ENCODE results near the gene TRIP4. TPM values are rescaled to one million over a fixed set of nuclear protein-coding genes. Genes with fewer than 3 reads are reported as not detected.
"Not testable (repeated sequence)": the region's sequence is repeated elsewhere in the genome, so short reads cannot be mapped to it uniquely, and the experiment has no call there.

Gene TRIP4
- total RNA-seq, 1 donor from 2014 or later: 12.0 TPM

DNA sequence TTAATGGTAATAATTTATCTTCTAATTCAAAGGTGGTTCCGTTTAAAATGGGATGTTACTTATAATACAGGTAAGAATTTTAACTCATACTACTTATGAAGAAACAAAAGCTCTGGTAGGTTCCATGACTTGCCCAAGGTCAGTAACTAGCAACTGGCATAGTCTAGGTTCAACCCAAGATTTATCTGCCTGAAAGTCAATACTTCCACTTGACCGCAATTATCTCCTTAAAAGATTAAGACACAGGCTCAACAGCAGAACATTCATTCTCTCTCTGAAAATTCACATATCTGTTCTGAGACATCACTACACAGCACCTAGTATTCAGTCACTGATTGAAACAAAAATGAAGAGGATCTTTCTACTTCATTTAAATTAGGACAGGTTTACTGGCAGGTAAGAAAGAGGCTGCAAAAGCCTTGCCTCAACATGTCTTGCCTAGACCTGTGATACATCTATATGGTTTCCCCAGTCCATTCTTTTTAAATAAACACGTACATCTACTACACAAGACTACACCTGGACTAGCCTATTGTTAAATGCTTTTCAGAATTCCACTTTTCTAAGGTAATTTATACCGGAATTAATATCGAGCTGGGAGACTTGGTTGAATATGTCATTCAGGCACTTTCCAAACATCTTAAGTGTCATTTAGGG, 32.8 kb upstream of the TRIP4 start:
- Histone ChIP-seq H3K27ac (ENCODE audit: low read depth, low read length) (peak overlapping the region; percentile 71), H3K4me3 (ENCODE audit: low read length in 3 of 3) (peak overlapping the region; percentile 73 to 98 (median 97)), H3K4me1 (ENCODE audit: control insufficient read depth in 3 of 3, insufficient read depth in 3 of 3, low read length in 3 of 3) (peaks cover 9 to 15% (median 12%) of the 10 kb centered on the region in 3 donors), H3K9ac (ENCODE audit: low read depth in 1 of 3, low read length in 3 of 3) (peak overlapping the region; percentile 84 to 90 (median 89)), H3K9me3 (ENCODE audit: control insufficient read depth in 3 of 3, low read length in 3 of 3) (no peaks in the 10 kb centered on the region), H3K36me3 (ENCODE audit: control insufficient read depth in 3 of 3, insufficient read depth in 3 of 3, low read length in 3 of 3) (no peaks in the 10 kb centered on the region), H3K27me3 (ENCODE audit: control insufficient read depth in 3 of 3, insufficient read depth in 3 of 3, low read length in 3 of 3) (no peaks in the 10 kb centered on the region)

DNA sequence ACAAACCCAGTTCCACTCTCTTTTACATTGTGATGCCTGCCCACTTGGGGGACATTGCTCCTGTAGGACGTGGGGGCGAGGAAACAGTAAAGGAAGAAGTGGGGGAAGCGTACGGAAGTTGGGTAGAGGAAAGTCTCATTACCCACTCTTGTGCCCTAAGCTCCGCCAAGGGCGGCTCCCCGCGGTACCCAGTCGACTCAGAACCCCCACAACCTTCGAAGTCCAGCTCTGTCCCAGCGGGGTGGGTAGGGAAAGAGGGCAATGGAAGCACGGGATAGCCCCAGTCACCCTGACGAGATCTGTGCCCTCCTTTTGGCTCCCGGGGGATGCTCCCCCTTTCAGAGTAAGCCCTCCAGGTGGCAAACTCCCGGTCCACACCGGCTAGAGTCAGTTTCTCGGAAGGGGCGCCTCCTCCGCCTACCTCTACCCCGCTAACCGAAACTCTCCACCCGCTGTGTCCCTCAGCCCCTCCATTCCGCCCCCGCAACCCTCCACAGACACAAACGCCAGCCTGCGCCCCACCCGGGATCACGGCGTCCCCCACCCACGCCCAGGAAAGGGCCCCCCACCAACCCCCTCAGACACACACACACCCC, 32.2 kb upstream of the TRIP4 start:
- peak overlapping the region; percentile 71 for H3K27ac ChIP-seq (ENCODE audit: low read depth, low read length)
- H3K27me3 ChIP-seq (ENCODE audit: control insufficient read depth in 3 of 3, insufficient read depth in 3 of 3, low read length in 3 of 3): no peaks in the 10 kb centered on the region
- peak overlapping the region; percentile 84 to 90 (median 89) for H3K9ac ChIP-seq (ENCODE audit: low read depth in 1 of 3, low read length in 3 of 3)
- H3K9me3 ChIP-seq (ENCODE audit: control insufficient read depth in 3 of 3, low read length in 3 of 3): no peaks in the 10 kb centered on the region
- H3K36me3 ChIP-seq (ENCODE audit: control insufficient read depth in 3 of 3, insufficient read depth in 3 of 3, low read length in 3 of 3): no peaks in the 10 kb centered on the region
- H3K4me1 ChIP-seq (ENCODE audit: control insufficient read depth in 3 of 3, insufficient read depth in 3 of 3, low read length in 3 of 3): peaks cover 9 to 15% (median 12%) of the 10 kb centered on the region in 3 donors
- peak overlapping the region; percentile 73 to 98 (median 97) for H3K4me3 ChIP-seq (ENCODE audit: low read length in 3 of 3)

DNA sequence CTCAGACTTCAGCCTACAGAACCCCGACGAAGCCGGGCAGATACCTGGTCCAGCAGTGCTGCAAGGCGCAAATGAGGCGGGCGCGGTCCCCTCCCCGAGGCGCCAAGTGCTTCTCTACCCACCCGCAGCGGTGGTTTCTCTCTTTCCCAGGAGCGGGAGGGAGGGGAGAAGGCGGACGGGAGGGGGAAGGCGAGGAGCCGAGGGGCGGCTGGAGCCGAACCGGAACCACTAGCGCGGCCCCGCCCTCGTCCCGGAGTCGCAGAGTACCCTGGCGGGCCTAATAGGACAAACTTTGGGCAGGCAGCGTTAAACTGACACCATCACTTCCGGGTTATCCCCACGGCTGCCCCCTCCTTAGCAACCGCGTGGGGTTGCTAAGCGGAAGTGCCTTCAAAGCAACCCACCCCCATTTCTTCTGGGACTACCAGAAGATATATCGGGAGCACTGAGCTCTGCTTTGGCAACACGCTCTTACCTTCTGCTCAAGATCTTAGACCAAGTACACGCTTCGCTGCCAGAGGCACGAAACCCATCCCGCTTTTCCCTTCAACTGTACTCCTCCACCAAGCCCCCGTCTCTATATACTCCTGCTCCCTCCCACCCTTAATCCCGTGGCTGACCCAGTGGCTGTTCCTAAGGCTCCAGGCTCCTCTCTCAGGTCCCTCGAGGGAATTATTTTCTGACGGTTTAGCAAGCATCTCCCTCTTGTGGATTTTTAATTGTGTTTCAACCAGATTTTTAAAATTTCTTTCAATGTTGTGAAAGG, 31.5 kb upstream of the TRIP4 start, which contains the start of gene CSNK1G1:
TSS of gene CSNK1G1 (minus strand) at position 230 of the 766 bp plus-strand sequence. CDS start 55,674 bp downstream, outside the sequence.
- Histone ChIP-seq H3K27ac (ENCODE audit: low read depth, low read length) (peak within 1 kb of the TSS; percentile 71), H3K4me3 (ENCODE audit: low read length in 3 of 3) (peak within 1 kb of the TSS; percentile 73 to 98 (median 97)), H3K27me3 (ENCODE audit: control insufficient read depth in 3 of 3, insufficient read depth in 3 of 3, low read length in 3 of 3) (no peaks in the 10 kb centered on the region), H3K36me3 (ENCODE audit: control insufficient read depth in 3 of 3, insufficient read depth in 3 of 3, low read length in 3 of 3) (no peaks in the 10 kb centered on the region), H3K9me3 (ENCODE audit: control insufficient read depth in 3 of 3, low read length in 3 of 3) (no peaks in the 10 kb centered on the region), H3K4me1 (ENCODE audit: control insufficient read depth in 3 of 3, insufficient read depth in 3 of 3, low read length in 3 of 3) (peaks cover 9 to 15% (median 12%) of the 10 kb centered on the region in 3 donors), H3K9ac (ENCODE audit: low read depth in 1 of 3, low read length in 3 of 3) (peak within 1 kb of the TSS; percentile 84 to 90 (median 89))

DNA sequence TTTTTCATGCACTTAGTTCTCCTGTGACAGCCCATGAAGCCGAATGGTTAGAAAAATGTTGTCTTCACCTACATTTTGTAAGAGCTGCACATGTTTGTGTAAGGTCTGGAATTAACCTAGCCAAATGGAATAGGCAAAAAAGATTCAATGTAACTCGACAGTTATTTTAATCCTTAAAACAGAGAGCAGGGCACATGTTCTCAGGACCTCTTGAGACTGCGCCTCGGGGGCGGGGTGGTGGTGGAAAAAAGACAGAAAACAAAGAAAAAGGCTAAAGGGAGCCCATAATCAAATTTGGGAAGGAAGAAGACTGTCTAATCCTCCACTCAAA, 31.0 kb upstream of the TRIP4 start:
- Histone ChIP-seq H3K9ac (ENCODE audit: low read depth in 1 of 3, low read length in 3 of 3) (peak overlapping the region; percentile 77 to 90 (median 89)), H3K9me3 (ENCODE audit: control insufficient read depth in 3 of 3, low read length in 3 of 3) (no peaks in the 10 kb centered on the region), H3K27ac (ENCODE audit: low read depth, low read length) (peak overlapping the region; percentile 50), H3K4me1 (ENCODE audit: control insufficient read depth in 3 of 3, insufficient read depth in 3 of 3, low read length in 3 of 3) (peaks cover 9 to 15% (median 12%) of the 10 kb centered on the region in 3 donors), H3K36me3 (ENCODE audit: control insufficient read depth in 3 of 3, insufficient read depth in 3 of 3, low read length in 3 of 3) (no peaks in the 10 kb centered on the region), H3K27me3 (ENCODE audit: control insufficient read depth in 3 of 3, insufficient read depth in 3 of 3, low read length in 3 of 3) (no peaks in the 10 kb centered on the region), H3K4me3 (ENCODE audit: low read length in 3 of 3) (peak overlapping the region; percentile 73 to 98 (median 97))

DNA sequence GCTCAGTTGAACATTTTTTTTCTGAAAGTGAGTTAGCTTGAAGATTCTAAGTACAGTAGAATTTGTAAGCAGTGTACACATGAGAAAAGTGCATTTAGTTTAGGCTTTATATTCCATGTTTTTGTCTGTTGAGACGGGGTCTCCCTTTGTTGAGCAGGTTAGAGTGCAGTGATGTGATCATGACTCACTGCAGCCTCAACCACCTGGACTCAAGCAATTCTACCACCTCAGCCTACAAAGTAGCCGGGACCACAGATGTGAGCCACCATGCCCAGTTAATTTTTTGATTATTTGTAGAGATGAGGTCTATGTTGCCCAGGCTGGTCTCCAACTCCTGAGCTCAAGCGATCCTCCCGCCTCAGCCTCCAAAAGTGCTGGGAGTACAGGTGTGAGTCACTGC, 26.4 kb upstream of the TRIP4 start:
- H3K9ac ChIP-seq (ENCODE audit: low read depth in 1 of 3, low read length in 3 of 3): no peak overlapping the region
- peaks cover 4 to 6% (median 5%) of the 10 kb centered on the region in 3 donors for H3K4me1 ChIP-seq (ENCODE audit: control insufficient read depth in 3 of 3, insufficient read depth in 3 of 3, low read length in 3 of 3)
- H3K9me3 ChIP-seq (ENCODE audit: control insufficient read depth in 3 of 3, low read length in 3 of 3): no peaks in the 10 kb centered on the region
- no peak overlapping the region for H3K4me3 ChIP-seq (ENCODE audit: low read length in 3 of 3)
- no peaks in the 10 kb centered on the region for H3K36me3 ChIP-seq (ENCODE audit: control insufficient read depth in 3 of 3, insufficient read depth in 3 of 3, low read length in 3 of 3)
- no peaks in the 10 kb centered on the region for H3K27me3 ChIP-seq (ENCODE audit: control insufficient read depth in 3 of 3, insufficient read depth in 3 of 3, low read length in 3 of 3)
- no peak overlapping the region for H3K27ac ChIP-seq (ENCODE audit: low read depth, low read length)

DNA sequence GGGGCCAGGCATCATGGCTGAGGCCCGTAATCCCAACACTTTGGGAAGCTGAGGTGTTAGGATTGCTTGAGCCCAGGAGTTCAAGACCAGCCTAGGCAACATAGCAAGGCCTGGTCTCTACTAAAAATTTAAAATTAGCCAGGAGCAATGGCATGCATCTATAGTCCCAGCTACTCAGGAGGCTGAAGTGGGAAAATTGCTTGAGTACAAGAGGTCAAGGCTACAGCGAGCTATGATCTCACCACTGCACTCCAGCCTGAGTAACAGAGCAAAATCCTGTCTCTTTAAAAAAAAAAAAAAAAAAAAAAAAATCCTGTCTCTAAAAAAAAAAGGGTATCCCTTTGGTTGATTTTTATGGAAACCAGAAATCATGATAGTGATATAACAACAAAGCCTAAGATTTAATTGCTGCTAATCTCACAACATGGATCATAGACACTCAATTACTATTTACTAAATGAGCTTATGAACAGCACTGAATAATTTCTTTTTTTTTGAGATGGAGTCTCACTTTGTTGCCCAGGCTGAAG, 18.5 kb upstream of the TRIP4 start:
- H3K4me3 ChIP-seq (ENCODE audit: low read length in 3 of 3): no peak overlapping the region
- no peaks in the 10 kb centered on the region for H3K36me3 ChIP-seq (ENCODE audit: control insufficient read depth in 3 of 3, insufficient read depth in 3 of 3, low read length in 3 of 3)
- H3K4me1 ChIP-seq (ENCODE audit: control insufficient read depth in 3 of 3, insufficient read depth in 3 of 3, low read length in 3 of 3): no peaks in the 10 kb centered on the region
- no peak overlapping the region for H3K27ac ChIP-seq (ENCODE audit: low read depth, low read length)
- no peaks in the 10 kb centered on the region for H3K9me3 ChIP-seq (ENCODE audit: control insufficient read depth in 3 of 3, low read length in 3 of 3)
- H3K9ac ChIP-seq (ENCODE audit: low read depth in 1 of 3, low read length in 3 of 3): no peak overlapping the region
- no peaks in the 10 kb centered on the region for H3K27me3 ChIP-seq (ENCODE audit: control insufficient read depth in 3 of 3, insufficient read depth in 3 of 3, low read length in 3 of 3)

DNA sequence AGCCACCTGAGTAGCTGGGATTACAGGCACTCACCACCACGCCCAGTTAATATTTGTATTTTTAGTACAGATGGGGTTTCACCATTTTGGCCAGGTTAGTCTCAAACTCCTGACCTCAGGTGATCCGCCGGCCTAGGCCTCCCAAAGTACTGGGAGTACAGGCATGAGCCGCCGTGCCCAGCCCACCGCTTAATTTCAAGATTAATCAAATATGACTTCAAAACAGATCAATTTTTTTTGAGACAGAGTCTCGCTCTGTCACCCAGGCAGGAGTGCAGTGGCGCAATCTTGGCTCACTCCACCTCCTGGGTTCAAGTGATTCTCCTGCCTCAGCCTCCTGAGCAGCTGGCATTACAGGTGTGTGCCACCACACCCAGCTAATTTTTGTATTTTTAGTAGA, 16.3 kb upstream of the TRIP4 start:
- H3K9ac ChIP-seq (ENCODE audit: low read depth in 1 of 3, low read length in 3 of 3); H3K36me3 ChIP-seq (ENCODE audit: control insufficient read depth in 3 of 3, insufficient read depth in 3 of 3, low read length in 3 of 3); H3K27ac ChIP-seq (ENCODE audit: low read depth, low read length); H3K4me1 ChIP-seq (ENCODE audit: control insufficient read depth in 3 of 3, insufficient read depth in 3 of 3, low read length in 3 of 3); H3K9me3 ChIP-seq (ENCODE audit: control insufficient read depth in 3 of 3, low read length in 3 of 3); H3K27me3 ChIP-seq (ENCODE audit: control insufficient read depth in 3 of 3, insufficient read depth in 3 of 3, low read length in 3 of 3); H3K4me3 ChIP-seq (ENCODE audit: low read length in 3 of 3): not testable (repeated sequence)

DNA sequence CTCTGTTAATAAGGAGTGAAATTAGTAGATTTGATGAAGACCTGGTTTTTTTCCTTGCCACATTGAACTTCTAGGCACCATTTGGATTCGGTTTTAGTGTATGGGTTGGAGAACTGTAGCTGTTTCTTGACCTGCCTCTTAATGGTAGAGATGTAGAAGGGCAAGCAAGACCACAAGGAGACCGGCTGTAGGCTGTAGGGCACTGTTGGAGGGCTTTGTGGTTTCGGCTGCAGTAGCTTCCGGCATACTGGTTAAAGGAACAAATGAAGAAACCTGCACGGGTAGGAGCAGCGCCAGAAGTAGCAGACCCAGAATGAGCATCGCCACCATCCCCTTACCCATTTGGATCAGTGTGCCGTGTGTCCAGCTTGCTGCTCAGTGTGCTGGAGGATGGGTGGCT, 14.3 kb upstream of the TRIP4 start:
- H3K4me3 ChIP-seq (ENCODE audit: low read length in 3 of 3): no peak overlapping the region
- H3K4me1 ChIP-seq (ENCODE audit: control insufficient read depth in 3 of 3, insufficient read depth in 3 of 3, low read length in 3 of 3): no peaks in the 10 kb centered on the region
- H3K36me3 ChIP-seq (ENCODE audit: control insufficient read depth in 3 of 3, insufficient read depth in 3 of 3, low read length in 3 of 3): no peaks in the 10 kb centered on the region
- no peaks in the 10 kb centered on the region for H3K27me3 ChIP-seq (ENCODE audit: control insufficient read depth in 3 of 3, insufficient read depth in 3 of 3, low read length in 3 of 3)
- no peaks in the 10 kb centered on the region for H3K9me3 ChIP-seq (ENCODE audit: control insufficient read depth in 3 of 3, low read length in 3 of 3)
- H3K9ac ChIP-seq (ENCODE audit: low read depth in 1 of 3, low read length in 3 of 3): no peak overlapping the region
- no peak overlapping the region for H3K27ac ChIP-seq (ENCODE audit: low read depth, low read length)

DNA sequence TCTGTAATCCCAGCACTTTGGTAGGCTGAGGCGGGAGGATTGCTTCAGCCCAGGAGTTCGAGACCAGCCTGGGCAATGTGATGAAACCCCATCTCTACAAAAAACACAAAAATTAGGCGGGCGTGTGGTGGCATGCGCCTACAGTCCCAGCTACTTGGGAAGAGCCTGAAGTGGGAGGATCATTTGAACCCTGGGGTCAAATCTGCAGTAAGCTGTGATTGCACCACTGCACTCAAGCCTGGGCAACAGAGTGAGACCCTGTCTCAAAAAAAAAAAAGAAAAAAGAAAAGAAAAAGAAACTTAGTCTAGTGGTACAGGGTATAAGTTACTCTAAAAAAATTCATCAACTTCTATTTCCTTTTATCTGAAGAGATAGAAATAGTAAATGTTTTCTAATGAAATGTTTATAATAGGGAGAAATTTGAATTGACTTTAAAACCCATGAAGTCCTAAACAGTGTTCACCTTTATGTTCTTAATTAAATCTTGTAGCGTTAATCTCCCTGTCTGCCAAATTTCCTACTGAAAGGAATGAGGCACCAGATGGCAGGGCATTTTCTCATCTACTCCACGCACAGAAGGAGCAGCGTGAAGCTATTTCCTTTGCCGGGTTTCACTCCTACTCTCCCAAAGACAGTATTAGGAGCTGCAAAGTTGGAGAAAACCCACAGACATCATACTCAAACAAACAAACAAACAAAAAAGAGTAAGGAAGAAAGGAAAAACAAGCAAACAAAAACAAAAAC, 8.2 kb upstream of the TRIP4 start:
- Histone ChIP-seq H3K4me1 (ENCODE audit: control insufficient read depth in 3 of 3, insufficient read depth in 3 of 3, low read length in 3 of 3) (peaks cover 5 to 8% (median 7%) of the 10 kb centered on the region in 3 donors), H3K27ac (ENCODE audit: low read depth, low read length) (no peak overlapping the region), H3K9ac (ENCODE audit: low read depth in 1 of 3, low read length in 3 of 3) (no peak overlapping the region), H3K27me3 (ENCODE audit: control insufficient read depth in 3 of 3, insufficient read depth in 3 of 3, low read length in 3 of 3) (no peaks in the 10 kb centered on the region), H3K36me3 (ENCODE audit: control insufficient read depth in 3 of 3, insufficient read depth in 3 of 3, low read length in 3 of 3) (no peaks in the 10 kb centered on the region), H3K4me3 (ENCODE audit: low read length in 3 of 3) (no peak overlapping the region), H3K9me3 (ENCODE audit: control insufficient read depth in 3 of 3, low read length in 3 of 3) (no peaks in the 10 kb centered on the region)
